ENCODE measurements around the gene TH. TPM values are rescaled to one million over a fixed set of nuclear protein-coding genes. Genes with fewer than 3 reads are reported as not detected.
A peak's percentile ranks its signal among the peaks of the same experiment; 100 is the strongest.

The TH gene
- total RNA-seq, 1 experiment from 2014 or later, result not detected

DNA sequence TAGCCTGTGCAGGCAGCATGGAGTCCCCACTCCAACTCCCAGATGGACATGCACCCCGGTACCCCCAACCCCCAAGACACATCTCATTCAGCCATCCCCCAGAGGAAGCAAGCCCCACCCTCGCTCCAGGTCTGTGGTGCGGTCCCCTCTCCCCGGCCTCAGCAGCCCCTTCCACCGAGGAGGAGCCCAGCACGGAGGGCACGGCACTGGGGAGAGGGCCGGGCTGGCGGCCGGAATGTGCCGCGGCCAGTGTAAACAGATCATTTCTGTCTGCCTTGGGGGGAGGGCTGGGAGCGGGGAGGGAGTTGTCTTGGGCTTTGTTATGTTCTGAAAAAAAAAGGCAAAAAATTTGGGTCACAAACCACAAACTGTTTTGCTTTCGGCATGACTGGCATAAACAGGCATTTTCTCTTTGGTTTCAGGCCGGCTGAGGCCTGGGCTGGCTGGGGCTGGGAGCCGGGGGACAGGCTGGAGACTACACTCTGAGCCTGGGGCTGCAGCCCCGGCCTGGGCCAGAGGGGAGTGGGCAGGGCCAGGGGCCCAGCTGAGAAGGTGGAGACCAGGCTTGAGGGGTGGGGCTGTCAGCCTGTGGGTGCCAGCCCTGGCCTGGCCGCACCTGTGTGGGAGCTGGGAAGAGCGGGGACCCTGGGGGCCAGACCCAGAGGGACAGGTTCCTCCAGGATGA lies 49.3 kb downstream of the TH start:
- DNase-seq (ENCODE audit: low read depth, low spot score) (no peak), ATAC-seq (no peak)
- Histone ChIP-seq H3K27ac (ENCODE audit: low read length) (no peak overlapping the region), H3K9me3 (ENCODE audit: control insufficient read depth, insufficient read depth, low read depth, low read length) (no peaks in the 10 kb centered on the region), H3K27me3 (ENCODE audit: control insufficient read depth, insufficient read depth, low read length) (peaks cover 2% of the 10 kb centered on the region; the same call in 1 of the 2 replicates), H3K4me3 (ENCODE audit: low read depth in 2 of 2, low read length in 2 of 2) (no peak overlapping the region), H3K36me3 (ENCODE audit: control insufficient read depth, insufficient read depth, low read length) (no peaks in the 10 kb centered on the region), H3K4me1 (ENCODE audit: control insufficient read depth, insufficient read depth, low read length) (no peaks in the 10 kb centered on the region)
- in situ Hi-C loops (cut with HindIII; ENCODE audit: low pct_unique_long_range_greater_than_20kb, low sequenced_read_pairs), result no loop called here
- POLR2A ChIA-PET, result no interaction called here
- intact Hi-C loops (cut with micrococcal nuclease; ENCODE audit: unreplicated experiment), result no loop called here
- BruUV-seq (replicated peaks), result no TSS peak
- CTCF ChIA-PET, result interaction anchor here (0.6 to 0.7 kb wide), 2 partner anchors 29 to 1036 kb away, joined by 4 to 5 read pairs; no protein-coding TSS in a partner anchor
- TF ChIP-seq, protein P1, sequence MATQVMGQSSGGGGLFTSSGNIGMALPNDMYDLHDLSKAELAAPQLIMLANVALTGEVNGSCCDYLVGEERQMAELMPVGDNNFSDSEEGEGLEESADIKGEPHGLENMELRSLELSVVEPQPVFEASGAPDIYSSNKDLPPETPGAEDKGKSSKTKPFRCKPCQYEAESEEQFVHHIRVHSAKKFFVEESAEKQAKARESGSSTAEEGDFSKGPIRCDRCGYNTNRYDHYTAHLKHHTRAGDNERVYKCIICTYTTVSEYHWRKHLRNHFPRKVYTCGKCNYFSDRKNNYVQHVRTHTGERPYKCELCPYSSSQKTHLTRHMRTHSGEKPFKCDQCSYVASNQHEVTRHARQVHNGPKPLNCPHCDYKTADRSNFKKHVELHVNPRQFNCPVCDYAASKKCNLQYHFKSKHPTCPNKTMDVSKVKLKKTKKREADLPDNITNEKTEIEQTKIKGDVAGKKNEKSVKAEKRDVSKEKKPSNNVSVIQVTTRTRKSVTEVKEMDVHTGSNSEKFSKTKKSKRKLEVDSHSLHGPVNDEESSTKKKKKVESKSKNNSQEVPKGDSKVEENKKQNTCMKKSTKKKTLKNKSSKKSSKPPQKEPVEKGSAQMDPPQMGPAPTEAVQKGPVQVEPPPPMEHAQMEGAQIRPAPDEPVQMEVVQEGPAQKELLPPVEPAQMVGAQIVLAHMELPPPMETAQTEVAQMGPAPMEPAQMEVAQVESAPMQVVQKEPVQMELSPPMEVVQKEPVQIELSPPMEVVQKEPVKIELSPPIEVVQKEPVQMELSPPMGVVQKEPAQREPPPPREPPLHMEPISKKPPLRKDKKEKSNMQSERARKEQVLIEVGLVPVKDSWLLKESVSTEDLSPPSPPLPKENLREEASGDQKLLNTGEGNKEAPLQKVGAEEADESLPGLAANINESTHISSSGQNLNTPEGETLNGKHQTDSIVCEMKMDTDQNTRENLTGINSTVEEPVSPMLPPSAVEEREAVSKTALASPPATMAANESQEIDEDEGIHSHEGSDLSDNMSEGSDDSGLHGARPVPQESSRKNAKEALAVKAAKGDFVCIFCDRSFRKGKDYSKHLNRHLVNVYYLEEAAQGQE (IDR thresholded peaks at IDR 0.05; ENCODE audit: insufficient read depth in 1 of 2, low read depth in 2 of 2, low read length in 1 of 2), result no peak
- TF ChIP-seq POLR2AphosphoS5 (IDR thresholded peaks at IDR 0.05; ENCODE audit: low read depth, low read length) (no peak), TCF7L2 (IDR thresholded peaks at IDR 0.05; ENCODE audit: low read depth, low read length) (no peak)

DNA sequence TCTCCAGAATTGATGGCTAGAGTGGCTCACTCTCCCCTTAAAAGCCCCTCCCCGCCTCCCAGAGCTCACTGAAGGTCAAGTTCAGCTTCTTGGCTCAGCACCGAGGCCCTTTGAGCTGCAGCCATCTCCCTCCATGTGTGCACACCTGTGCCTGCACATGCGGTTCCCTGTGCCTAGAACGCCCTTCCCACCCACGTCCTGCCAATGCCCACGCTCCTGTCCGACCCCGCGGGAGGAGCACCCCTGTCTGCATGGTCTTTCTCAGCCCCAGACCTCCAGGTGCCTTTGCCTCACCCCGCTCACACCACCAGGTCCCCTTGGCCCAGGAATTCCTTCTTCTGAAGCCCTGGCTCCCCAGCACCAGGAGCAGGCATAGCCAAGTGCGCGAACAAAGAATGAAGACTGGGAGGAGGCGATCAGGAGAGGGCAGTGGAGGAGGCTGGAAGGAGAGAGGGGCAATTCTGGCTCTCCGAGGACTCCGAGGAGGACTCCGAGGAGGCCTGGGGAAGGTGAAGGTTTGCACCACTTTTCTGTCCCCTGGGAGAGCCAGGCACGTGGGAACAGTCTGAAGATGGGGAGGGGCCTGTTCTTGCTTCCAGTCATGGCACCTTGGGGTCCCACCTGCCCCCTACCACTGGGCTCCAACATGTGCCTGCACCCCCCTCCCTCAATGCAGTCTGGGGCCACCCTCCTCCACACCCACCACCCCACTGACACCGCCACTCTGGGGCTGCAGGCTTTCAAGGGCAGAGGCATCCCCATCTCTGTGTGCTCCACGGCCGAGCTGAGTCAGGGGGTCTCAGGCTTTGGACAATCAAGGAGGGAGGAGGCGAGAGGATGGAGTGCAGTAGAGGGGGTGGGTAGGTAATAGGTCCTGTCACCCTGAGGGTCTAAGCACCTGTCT lies 50.1 kb downstream of the TH start:
- CTCF ChIA-PET, result no interaction called here
- Histone ChIP-seq H3K27me3 (ENCODE audit: control insufficient read depth, insufficient read depth, low read length) (peaks cover 2% of the 10 kb centered on the region; the same call in 1 of the 2 replicates), H3K27ac (ENCODE audit: low read length) (no peak overlapping the region), H3K4me1 (ENCODE audit: control insufficient read depth, insufficient read depth, low read length) (no peaks in the 10 kb centered on the region), H3K4me3 (ENCODE audit: low read depth in 2 of 2, low read length in 2 of 2) (no peak overlapping the region), H3K36me3 (ENCODE audit: control insufficient read depth, insufficient read depth, low read length) (no peaks in the 10 kb centered on the region), H3K9me3 (ENCODE audit: control insufficient read depth, insufficient read depth, low read depth, low read length) (peaks cover 1% of the 10 kb centered on the region; the same call in 1 of the 2 replicates)
- intact Hi-C loops (cut with micrococcal nuclease; ENCODE audit: unreplicated experiment), result no loop called here
- TF ChIP-seq SIN3A (IDR thresholded peaks at IDR 0.05; ENCODE audit: borderline replicate concordance, insufficient read depth, low read depth, low read length), result no peak
- in situ Hi-C loops (cut with HindIII; ENCODE audit: low pct_unique_long_range_greater_than_20kb, low sequenced_read_pairs), result no loop called here
- POLR2A ChIA-PET, result no interaction called here
- 0 out of 2 replicates have a peak, but pooled peaks have one; percentile 19 for ATAC-seq
- no TSS peak for BruUV-seq (replicated peaks)
- no peak for DNase-seq (ENCODE audit: low read depth, low spot score)

DNA sequence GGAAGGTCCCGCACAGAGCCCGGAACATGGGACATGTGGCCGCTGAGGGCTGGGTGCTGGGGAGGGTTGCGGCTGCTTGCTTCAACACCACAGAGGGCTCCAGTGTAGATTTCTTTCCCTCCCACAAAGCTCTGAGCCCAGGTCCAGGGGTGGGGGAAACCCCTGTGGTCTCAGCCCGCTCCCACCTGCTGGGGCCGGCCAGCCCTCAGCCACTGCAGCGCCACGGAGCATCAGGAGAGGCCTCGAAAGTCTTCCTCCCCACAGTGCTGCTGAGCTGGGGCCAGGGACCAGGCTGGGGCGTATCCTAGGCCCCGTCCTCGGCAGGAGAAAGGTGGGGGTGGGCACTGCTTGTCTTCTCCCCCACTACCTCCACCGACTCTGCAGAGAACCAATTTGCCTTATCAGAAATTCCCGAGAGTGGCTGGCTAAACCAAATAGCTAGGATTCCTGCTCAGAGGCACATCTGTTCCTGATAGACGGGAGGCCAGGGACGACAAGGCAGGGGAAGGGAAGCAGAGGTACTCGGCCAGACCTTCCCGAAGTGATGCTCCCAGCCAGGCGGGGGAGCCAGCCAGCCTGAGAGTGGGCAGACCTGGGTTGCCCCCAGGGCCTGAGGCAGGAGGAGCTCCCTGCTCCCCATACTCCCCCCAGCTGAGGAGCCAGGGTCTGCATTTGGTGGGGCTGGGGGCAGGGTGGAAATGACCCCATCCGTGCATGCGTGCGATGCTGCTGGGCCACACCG lies 51.1 kb downstream of the TH start:
- peaks cover 2% of the 10 kb centered on the region; the same call in 1 of the 2 replicates for H3K27me3 ChIP-seq (ENCODE audit: control insufficient read depth, insufficient read depth, low read length)
- in situ Hi-C loops (cut with HindIII; ENCODE audit: low pct_unique_long_range_greater_than_20kb, low sequenced_read_pairs), result no loop called here
- ATAC-seq (peak; percentile 50; the same call in 1 of the 2 replicates), DNase-seq (ENCODE audit: low read depth, low spot score) (no peak)
- H3K27ac ChIP-seq (ENCODE audit: low read length), result no peak overlapping the region
- CTCF ChIA-PET, result no interaction called here
- peaks cover 5% of the 10 kb centered on the region; the same call in 1 of the 2 replicates for H3K9me3 ChIP-seq (ENCODE audit: control insufficient read depth, insufficient read depth, low read depth, low read length)
- H3K4me1 ChIP-seq (ENCODE audit: control insufficient read depth, insufficient read depth, low read length), result no peaks in the 10 kb centered on the region
- BruUV-seq (replicated peaks), result no TSS peak
- no peak overlapping the region for H3K4me3 ChIP-seq (ENCODE audit: low read depth in 2 of 2, low read length in 2 of 2)
- intact Hi-C loops (cut with micrococcal nuclease; ENCODE audit: unreplicated experiment), result no loop called here
- TF ChIP-seq, protein P1 (IDR thresholded peaks at IDR 0.05; ENCODE audit: insufficient read depth in 1 of 2, low read depth in 2 of 2, low read length in 1 of 2), result no peak
- TF ChIP-seq, protein P2, sequence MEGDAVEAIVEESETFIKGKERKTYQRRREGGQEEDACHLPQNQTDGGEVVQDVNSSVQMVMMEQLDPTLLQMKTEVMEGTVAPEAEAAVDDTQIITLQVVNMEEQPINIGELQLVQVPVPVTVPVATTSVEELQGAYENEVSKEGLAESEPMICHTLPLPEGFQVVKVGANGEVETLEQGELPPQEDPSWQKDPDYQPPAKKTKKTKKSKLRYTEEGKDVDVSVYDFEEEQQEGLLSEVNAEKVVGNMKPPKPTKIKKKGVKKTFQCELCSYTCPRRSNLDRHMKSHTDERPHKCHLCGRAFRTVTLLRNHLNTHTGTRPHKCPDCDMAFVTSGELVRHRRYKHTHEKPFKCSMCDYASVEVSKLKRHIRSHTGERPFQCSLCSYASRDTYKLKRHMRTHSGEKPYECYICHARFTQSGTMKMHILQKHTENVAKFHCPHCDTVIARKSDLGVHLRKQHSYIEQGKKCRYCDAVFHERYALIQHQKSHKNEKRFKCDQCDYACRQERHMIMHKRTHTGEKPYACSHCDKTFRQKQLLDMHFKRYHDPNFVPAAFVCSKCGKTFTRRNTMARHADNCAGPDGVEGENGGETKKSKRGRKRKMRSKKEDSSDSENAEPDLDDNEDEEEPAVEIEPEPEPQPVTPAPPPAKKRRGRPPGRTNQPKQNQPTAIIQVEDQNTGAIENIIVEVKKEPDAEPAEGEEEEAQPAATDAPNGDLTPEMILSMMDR (IDR thresholded peaks at IDR 0.05), result no peak
- no peak for TF ChIP-seq SIN3A (IDR thresholded peaks at IDR 0.05; ENCODE audit: borderline replicate concordance, insufficient read depth, low read depth, low read length)
- no peak for TF ChIP-seq TCF7L2 (IDR thresholded peaks at IDR 0.05; ENCODE audit: low read depth, low read length)
- TF ChIP-seq POLR2AphosphoS5 (IDR thresholded peaks at IDR 0.05; ENCODE audit: low read depth, low read length), result no peak
- H3K36me3 ChIP-seq (ENCODE audit: control insufficient read depth, insufficient read depth, low read length), result no peaks in the 10 kb centered on the region
- POLR2A ChIA-PET, result interaction anchor here (0.5 kb wide), 1 partner anchor 258 kb away, joined by 3 read pairs; no protein-coding TSS in a partner anchor

All from Panc1 (cell line).